Loucy (cell line): ENCODE data around the gene COBLL1.

Source experiments
- CTCF ChIP-seq: fragments of 200-600 bp; sonication (generic); conservative IDR thresholded peaks from 2 replicates; pipeline ENCODE4 v1.5.1; 2014; ENCODE audit warnings: mild to moderate bottlenecking, antibody characterized with exemption, low read length
- EZH2phosphoT487 ChIP-seq: fragments of 200-600 bp; IDR thresholded peaks from 2 replicates; pipeline ENCODE4 v1.6.1; 2018; ENCODE audit warnings: antibody characterized with exemption, mild to moderate bottlenecking, moderate library complexity, borderline replicate concordance

DNA sequence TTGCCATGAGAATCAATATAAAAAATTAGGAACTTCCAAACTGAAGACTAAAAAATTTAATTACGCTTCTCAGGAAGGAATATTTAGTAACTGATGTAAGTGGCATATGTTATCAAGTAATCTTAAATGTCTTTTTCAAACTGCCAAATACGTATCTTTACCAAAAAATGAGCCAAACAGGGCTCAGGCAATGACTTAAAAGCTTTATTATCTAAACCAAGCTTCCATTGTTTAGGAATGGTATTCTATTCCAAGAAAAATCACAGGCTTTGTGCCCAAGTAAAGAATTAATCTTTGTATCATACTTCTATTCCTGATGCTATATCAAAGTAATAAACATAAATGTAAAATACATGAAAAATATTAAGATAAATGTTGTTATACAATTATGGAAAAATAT, 148.7 kb downstream of the COBLL1 start:
- TF ChIP-seq CTCF (no peak), EZH2phosphoT487 (no peak)
